Measurements from ENCODE around the gene ECHDC3. TPM values are rescaled to one million over a fixed set of nuclear protein-coding genes. Genes with fewer than 3 reads are reported as not detected.

Gene ECHDC3
- total and polyA plus RNA-seq, 2 of the 13 experiments (the other 11 are each of a cell fraction or from before 2014, with no cell fraction given) = not detected

DNA sequence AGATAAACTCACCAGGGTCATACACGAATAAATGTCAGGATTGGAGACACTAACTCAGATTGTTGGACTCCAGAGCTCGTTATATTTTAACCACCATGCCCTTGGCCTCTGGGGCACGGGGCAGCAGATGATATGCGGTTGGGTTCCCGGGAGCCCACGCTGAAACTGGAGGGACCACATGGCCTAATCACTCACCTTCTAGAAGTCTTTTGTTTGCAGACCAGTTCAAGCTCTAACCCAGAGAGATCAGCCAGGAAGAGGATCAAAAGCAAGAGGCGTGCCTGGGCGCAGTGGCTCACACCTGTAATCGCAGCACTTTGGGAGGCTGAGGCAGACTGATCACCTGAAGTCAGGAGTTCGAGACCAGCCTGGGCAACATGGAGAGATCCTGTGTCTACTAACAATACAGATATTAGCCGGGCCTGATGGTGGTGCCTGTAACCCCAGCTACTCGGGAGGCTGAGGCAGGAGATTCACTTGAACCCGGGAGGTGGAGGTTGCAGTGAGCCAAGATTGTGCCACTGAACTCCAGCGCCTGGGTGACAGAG is 42.6 kb upstream of the ECHDC3 start (continued):
- TF ChIP-seq ESRRA (CRISPR knock-in tag; IDR thresholded peaks at IDR 0.05; ENCODE audit: low read depth) (peak; percentile 92), ZNF337 (CRISPR knock-in tag; IDR thresholded peaks at IDR 0.05; ENCODE audit: borderline replicate concordance, low read depth) (peak; percentile 60; the same call in 1 of the 2 replicates), HNF4A (CRISPR knock-in tag; IDR thresholded peaks at IDR 0.05) (peak; percentile 88), GABPA (IDR thresholded peaks at IDR 0.05; ENCODE audit: low read depth, low read length) (no peak), GABPA (CRISPR knock-in tag; IDR thresholded peaks at IDR 0.05; ENCODE audit: low read depth) (peak; percentile 60; the same call in 1 of the 2 replicates), GATAD2A (CRISPR knock-in tag; IDR thresholded peaks at IDR 0.05) (peak; percentile 91), HDAC1 (CRISPR knock-in tag; IDR thresholded peaks at IDR 0.05) (peak; percentile 87), MEIS1 (CRISPR knock-in tag; IDR thresholded peaks at IDR 0.05; ENCODE audit: borderline replicate concordance) (peak; percentile 87; the same call in 1 of the 2 replicates), ZNF746 (CRISPR knock-in tag; IDR thresholded peaks at IDR 0.05) (peak; percentile 51; the same call in 1 of the 2 replicates), PCBP2 (optimal IDR thresholded peaks at IDR 0.05; ENCODE audit: low read depth, low read length, poor library complexity, severe bottlenecking) (no peak), SAFB2 (CRISPR knock-in tag; IDR thresholded peaks at IDR 0.05; ENCODE audit: borderline replicate concordance, low read depth) (no peak; the same call in 1 of the 2 replicates), MLLT10 (CRISPR knock-in tag; IDR thresholded peaks at IDR 0.05) (no peak), ZNF841 (CRISPR knock-in tag; IDR thresholded peaks at IDR 0.05; ENCODE audit: borderline replicate concordance) (no peak), KDM5B (CRISPR knock-in tag; IDR thresholded peaks at IDR 0.05; ENCODE audit: borderline replicate concordance) (no peak; the same call in 1 of the 2 replicates), KLF13 (CRISPR knock-in tag; IDR thresholded peaks at IDR 0.05) (no peak), MBNL3 (CRISPR knock-in tag; conservative IDR thresholded peaks at IDR 0.05) (no peak), HNRNPH1 (optimal IDR thresholded peaks at IDR 0.05; ENCODE audit: low read depth, low read length) (no peak), TCF7 (IDR thresholded peaks at IDR 0.05; ENCODE audit: low read depth) (peak; percentile 93), PHB2 (IDR thresholded peaks at IDR 0.05; ENCODE audit: partially characterized antibody) (no peak)
- TF ChIP-seq, protein P1, sequence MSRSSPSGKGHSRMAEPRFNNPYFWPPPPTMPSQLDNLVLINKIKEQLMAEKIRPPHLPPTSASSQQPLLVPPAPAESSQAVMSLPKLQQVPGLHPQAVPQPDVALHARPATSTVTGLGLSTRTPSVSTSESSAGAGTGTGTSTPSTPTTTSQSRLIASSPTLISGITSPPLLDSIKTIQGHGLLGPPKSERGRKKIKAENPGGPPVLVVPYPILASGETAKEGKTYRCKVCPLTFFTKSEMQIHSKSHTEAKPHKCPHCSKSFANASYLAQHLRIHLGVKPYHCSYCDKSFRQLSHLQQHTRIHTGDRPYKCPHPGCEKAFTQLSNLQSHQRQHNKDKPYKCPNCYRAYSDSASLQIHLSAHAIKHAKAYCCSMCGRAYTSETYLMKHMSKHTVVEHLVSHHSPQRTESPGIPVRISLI (CRISPR knock-in tag; IDR thresholded peaks at IDR 0.05; ENCODE audit: borderline replicate concordance) = peak; percentile 80
- TF ChIP-seq, protein P2, sequence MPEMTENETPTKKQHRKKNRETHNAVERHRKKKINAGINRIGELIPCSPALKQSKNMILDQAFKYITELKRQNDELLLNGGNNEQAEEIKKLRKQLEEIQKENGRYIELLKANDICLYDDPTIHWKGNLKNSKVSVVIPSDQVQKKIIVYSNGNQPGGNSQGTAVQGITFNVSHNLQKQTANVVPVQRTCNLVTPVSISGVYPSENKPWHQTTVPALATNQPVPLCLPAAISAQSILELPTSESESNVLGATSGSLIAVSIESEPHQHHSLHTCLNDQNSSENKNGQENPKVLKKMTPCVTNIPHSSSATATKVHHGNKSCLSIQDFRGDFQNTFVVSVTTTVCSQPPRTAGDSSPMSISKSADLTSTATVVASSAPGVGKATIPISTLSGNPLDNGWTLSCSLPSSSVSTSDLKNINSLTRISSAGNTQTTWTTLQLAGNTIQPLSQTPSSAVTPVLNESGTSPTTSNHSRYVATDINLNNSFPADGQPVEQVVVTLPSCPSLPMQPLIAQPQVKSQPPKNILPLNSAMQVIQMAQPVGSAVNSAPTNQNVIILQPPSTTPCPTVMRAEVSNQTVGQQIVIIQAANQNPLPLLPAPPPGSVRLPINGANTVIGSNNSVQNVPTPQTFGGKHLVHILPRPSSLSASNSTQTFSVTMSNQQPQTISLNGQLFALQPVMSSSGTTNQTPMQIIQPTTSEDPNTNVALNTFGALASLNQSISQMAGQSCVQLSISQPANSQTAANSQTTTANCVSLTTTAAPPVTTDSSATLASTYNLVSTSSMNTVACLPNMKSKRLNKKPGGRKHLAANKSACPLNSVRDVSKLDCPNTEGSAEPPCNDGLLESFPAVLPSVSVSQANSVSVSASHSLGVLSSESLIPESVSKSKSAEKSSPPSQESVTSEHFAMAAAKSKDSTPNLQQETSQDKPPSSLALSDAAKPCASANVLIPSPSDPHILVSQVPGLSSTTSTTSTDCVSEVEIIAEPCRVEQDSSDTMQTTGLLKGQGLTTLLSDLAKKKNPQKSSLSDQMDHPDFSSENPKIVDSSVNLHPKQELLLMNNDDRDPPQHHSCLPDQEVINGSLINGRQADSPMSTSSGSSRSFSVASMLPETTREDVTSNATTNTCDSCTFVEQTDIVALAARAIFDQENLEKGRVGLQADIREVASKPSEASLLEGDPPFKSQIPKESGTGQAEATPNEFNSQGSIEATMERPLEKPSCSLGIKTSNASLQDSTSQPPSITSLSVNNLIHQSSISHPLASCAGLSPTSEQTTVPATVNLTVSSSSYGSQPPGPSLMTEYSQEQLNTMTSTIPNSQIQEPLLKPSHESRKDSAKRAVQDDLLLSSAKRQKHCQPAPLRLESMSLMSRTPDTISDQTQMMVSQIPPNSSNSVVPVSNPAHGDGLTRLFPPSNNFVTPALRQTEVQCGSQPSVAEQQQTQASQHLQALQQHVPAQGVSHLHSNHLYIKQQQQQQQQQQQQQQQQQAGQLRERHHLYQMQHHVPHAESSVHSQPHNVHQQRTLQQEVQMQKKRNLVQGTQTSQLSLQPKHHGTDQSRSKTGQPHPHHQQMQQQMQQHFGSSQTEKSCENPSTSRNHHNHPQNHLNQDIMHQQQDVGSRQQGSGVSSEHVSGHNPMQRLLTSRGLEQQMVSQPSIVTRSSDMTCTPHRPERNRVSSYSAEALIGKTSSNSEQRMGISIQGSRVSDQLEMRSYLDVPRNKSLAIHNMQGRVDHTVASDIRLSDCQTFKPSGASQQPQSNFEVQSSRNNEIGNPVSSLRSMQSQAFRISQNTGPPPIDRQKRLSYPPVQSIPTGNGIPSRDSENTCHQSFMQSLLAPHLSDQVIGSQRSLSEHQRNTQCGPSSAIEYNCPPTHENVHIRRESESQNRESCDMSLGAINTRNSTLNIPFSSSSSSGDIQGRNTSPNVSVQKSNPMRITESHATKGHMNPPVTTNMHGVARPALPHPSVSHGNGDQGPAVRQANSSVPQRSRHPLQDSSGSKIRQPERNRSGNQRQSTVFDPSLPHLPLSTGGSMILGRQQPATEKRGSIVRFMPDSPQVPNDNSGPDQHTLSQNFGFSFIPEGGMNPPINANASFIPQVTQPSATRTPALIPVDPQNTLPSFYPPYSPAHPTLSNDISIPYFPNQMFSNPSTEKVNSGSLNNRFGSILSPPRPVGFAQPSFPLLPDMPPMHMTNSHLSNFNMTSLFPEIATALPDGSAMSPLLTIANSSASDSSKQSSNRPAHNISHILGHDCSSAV (CRISPR knock-in tag; IDR thresholded peaks at IDR 0.05; ENCODE audit: borderline replicate concordance) = no peak

All from HepG2 (cell line).